ENCODE data around the gene SEZ6L2. TPM values are rescaled to one million over a fixed set of nuclear protein-coding genes. Genes with fewer than 3 reads are reported as not detected.
"Not testable (repeated sequence)": the region's sequence is repeated elsewhere in the genome, so short reads cannot be mapped to it uniquely, and the experiment has no call there.

The SEZ6L2 gene
- total and polyA plus RNA-seq, 2 experiments from 2014 or later: 18.0 to 71.9 TPM

GRCh38 chr16:29940656-29941055 lies 41.3 kb upstream of the SEZ6L2 start (continued):
- TF ChIP-seq ZNF462 (CRISPR knock-in tag; IDR thresholded peaks at IDR 0.05): no peak
- TF ChIP-seq POLR2AphosphoS5 (IDR thresholded peaks at IDR 0.05; ENCODE audit: low read depth): no peak
- no peak for TF ChIP-seq ETS1 (IDR thresholded peaks at IDR 0.05)

GRCh38 chr16:29931750-29932149 lies 32.4 kb upstream of the SEZ6L2 start:
- not testable (repeated sequence) for H3K27ac Mint-ChIP-seq; H3K9me3 Mint-ChIP-seq; DNase-seq (ENCODE audit: low spot score)

More at GRCh38 chr16:29931750-29932149, 32.4 kb upstream of the SEZ6L2 start:
- not testable (repeated sequence) for H3K27me3 ChIP-seq (ENCODE audit: insufficient read depth); H3K4me3 ChIP-seq; H2AFZ ChIP-seq; H3K27me3 Mint-ChIP-seq (ENCODE audit: insufficient read depth, low read depth, poor library complexity); H3K36me3 Mint-ChIP-seq (ENCODE audit: low read depth); H4K20me1 ChIP-seq (replicated peaks; ENCODE audit: insufficient read depth); H3K36me3 ChIP-seq (ENCODE audit: insufficient read depth); H3K4me3 Mint-ChIP-seq; H3K27ac ChIP-seq (ENCODE audit: low read depth); H3F3A ChIP-seq (replicated peaks; ENCODE audit: low read depth); H3K4me2 ChIP-seq; H3K9me2 ChIP-seq (ENCODE audit: insufficient read depth); H3K4me1 Mint-ChIP-seq; H3K79me2 ChIP-seq (replicated peaks; ENCODE audit: insufficient read depth); ATAC-seq
- peaks cover 11% of the 10 kb centered on the region; the same call in 1 of the 2 replicates for H3K4me1 ChIP-seq (ENCODE audit: insufficient read depth)

Data from GM23338 (cell line).